ENCODE results near the gene CHMP2B.

DNA sequence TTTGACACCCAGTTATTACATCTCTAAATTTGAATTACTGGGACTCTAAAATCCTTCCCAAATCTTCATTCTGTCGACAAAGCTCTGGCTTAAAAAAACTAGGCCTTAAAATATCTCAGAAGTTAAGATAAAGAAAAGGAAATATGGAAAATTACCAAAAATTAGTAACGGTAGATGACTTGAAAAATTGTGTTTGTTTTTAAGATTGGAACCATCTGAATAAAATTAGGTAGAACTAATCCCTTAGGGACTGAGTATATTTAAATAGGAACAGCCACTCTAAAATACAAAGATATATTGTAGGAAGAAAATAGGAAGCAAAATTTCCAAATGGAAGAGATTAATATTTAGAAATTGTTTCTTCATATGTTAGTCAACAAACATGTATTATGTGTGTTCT lies 45.1 kb upstream of the CHMP2B start:
- TF ChIP-seq CREB1 (CRISPR knock-in tag; IDR thresholded peaks at IDR 0.05; ENCODE audit: low read depth), result no peak
- TF ChIP-seq, protein P1, sequence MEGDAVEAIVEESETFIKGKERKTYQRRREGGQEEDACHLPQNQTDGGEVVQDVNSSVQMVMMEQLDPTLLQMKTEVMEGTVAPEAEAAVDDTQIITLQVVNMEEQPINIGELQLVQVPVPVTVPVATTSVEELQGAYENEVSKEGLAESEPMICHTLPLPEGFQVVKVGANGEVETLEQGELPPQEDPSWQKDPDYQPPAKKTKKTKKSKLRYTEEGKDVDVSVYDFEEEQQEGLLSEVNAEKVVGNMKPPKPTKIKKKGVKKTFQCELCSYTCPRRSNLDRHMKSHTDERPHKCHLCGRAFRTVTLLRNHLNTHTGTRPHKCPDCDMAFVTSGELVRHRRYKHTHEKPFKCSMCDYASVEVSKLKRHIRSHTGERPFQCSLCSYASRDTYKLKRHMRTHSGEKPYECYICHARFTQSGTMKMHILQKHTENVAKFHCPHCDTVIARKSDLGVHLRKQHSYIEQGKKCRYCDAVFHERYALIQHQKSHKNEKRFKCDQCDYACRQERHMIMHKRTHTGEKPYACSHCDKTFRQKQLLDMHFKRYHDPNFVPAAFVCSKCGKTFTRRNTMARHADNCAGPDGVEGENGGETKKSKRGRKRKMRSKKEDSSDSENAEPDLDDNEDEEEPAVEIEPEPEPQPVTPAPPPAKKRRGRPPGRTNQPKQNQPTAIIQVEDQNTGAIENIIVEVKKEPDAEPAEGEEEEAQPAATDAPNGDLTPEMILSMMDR (conservative IDR thresholded peaks at IDR 0.05; ENCODE audit: low read depth in 2 of 2), result no peak
- TF ChIP-seq EZH2phosphoT487 (IDR thresholded peaks at IDR 0.05; ENCODE audit: unreplicated experiment), result no peak
- TF ChIP-seq EZH2 (IDR thresholded peaks at IDR 0.05; ENCODE audit: low read depth, unreplicated experiment), result no peak
- TF ChIP-seq, protein P2, sequence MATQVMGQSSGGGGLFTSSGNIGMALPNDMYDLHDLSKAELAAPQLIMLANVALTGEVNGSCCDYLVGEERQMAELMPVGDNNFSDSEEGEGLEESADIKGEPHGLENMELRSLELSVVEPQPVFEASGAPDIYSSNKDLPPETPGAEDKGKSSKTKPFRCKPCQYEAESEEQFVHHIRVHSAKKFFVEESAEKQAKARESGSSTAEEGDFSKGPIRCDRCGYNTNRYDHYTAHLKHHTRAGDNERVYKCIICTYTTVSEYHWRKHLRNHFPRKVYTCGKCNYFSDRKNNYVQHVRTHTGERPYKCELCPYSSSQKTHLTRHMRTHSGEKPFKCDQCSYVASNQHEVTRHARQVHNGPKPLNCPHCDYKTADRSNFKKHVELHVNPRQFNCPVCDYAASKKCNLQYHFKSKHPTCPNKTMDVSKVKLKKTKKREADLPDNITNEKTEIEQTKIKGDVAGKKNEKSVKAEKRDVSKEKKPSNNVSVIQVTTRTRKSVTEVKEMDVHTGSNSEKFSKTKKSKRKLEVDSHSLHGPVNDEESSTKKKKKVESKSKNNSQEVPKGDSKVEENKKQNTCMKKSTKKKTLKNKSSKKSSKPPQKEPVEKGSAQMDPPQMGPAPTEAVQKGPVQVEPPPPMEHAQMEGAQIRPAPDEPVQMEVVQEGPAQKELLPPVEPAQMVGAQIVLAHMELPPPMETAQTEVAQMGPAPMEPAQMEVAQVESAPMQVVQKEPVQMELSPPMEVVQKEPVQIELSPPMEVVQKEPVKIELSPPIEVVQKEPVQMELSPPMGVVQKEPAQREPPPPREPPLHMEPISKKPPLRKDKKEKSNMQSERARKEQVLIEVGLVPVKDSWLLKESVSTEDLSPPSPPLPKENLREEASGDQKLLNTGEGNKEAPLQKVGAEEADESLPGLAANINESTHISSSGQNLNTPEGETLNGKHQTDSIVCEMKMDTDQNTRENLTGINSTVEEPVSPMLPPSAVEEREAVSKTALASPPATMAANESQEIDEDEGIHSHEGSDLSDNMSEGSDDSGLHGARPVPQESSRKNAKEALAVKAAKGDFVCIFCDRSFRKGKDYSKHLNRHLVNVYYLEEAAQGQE (IDR thresholded peaks at IDR 0.05; ENCODE audit: unreplicated experiment), result no peak
- no peak for TF ChIP-seq JUNB (IDR thresholded peaks at IDR 0.05; ENCODE audit: unreplicated experiment)
- TF ChIP-seq POLR2AphosphoS5 (IDR thresholded peaks at IDR 0.05; ENCODE audit: low read depth), result no peak
